Lower leg skin (tissue), 3 donors: ENCODE measurements around the gene SEC24D.

Source experiments
- CTCF ChIP-seq, 3 donors: fragments of 450-650 bp; IDR thresholded peaks; one replicate each; pipeline ENCODE4 v1.5.1; 2016; ENCODE audit warnings: antibody characterized with exemption in 3 of 3, mild to moderate bottlenecking in 3 of 3, moderate library complexity in 2 of 3
- POLR2A ChIP-seq, 2 donors: fragments of 450-650 bp; IDR thresholded peaks; one replicate each; pipeline ENCODE4 v1.6.1; 2016 to 2017; ENCODE audit warnings: antibody characterized with exemption in 2 of 2, mild to moderate bottlenecking in 1 of 2, moderate library complexity in 1 of 2

- TF ChIP-seq CTCF (IDR thresholded peaks at IDR 0.05) (no peak), POLR2A (IDR thresholded peaks at IDR 0.05) (no peak)
These were observed 97.8 kb downstream of the SEC24D start for GRCh38 chr4:118738090-118738489.
